Measurements from ENCODE around the gene SLC22A16.

SLC22A16 gene

GRCh38 chr6:110404607-110405006 is 71.8 kb downstream of the SLC22A16 start:
- FAIRE-seq (no peak), DNase-seq (ENCODE audit: insufficient read length, low spot score) (no peak)
- TF ChIP-seq CTCF (IDR thresholded peaks at IDR 0.05; ENCODE audit: insufficient read depth, missing control alignments): no peak

DNA sequence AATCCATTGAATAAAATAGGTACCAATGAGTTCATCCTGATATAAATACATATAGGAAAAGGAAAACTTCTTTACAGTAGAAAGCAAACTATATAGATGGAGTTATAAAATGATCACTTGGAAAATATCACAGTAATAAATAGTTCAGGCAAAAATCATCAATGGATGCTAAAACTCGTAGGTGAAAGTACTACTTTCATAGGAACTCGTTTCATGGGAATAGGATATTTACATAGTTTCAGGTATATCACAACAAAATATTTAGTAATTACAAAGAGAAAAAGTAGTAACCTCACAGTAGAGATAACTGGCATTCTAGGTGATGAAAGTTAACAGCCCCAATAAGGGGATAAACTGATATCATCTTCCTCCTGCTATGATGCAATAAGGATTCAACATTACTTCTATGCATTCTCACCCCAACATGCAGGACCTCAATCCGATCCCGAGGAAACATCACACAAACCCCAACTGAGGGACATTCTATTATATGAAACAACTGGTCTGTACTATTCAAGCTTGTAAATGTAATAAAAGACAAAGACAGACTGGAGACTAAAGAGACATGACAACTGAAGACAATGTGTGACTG is 74.7 kb downstream of the SLC22A16 start:
- DNase-seq (ENCODE audit: insufficient read length, low spot score) (no peak), FAIRE-seq (no peak)
- no peak for TF ChIP-seq CTCF (IDR thresholded peaks at IDR 0.05; ENCODE audit: insufficient read depth, missing control alignments)

GRCh38 chr6:110400208-110400607 is 76.2 kb downstream of the SLC22A16 start:
- FAIRE-seq: no peak
- no peak for DNase-seq (ENCODE audit: insufficient read length, low spot score)
- no peak for TF ChIP-seq CTCF (IDR thresholded peaks at IDR 0.05; ENCODE audit: insufficient read depth, missing control alignments)

GRCh38 chr6:110399219-110400071 is 77.0 kb downstream of the SLC22A16 start:
- no peak for FAIRE-seq
- no peak for DNase-seq (ENCODE audit: insufficient read length, low spot score)
- no peak for TF ChIP-seq CTCF (IDR thresholded peaks at IDR 0.05; ENCODE audit: insufficient read depth, missing control alignments)

DNA sequence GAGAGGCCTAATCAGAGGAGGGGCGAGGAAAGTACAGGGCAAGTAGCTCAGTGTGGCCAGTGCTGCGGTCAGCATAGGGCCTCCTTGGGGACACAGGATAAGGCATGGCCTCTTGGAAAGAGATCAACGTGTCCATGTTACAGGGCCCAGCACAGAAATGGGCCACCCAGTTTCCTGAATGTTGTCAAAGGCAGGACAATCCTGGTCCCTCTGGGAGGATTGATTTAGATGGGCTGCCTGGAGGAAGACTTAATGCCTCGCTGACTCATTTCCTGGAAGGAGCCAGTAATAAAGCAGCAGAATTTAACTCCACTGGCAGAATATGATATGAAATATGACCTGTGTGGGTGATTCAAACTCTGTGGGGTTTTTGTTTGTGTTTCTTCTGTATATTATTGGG is 77.6 kb downstream of the SLC22A16 start:
- no peak for TF ChIP-seq CTCF (IDR thresholded peaks at IDR 0.05; ENCODE audit: insufficient read depth, missing control alignments)
- FAIRE-seq: no peak
- DNase-seq (ENCODE audit: insufficient read length, low spot score): no peak

DNA sequence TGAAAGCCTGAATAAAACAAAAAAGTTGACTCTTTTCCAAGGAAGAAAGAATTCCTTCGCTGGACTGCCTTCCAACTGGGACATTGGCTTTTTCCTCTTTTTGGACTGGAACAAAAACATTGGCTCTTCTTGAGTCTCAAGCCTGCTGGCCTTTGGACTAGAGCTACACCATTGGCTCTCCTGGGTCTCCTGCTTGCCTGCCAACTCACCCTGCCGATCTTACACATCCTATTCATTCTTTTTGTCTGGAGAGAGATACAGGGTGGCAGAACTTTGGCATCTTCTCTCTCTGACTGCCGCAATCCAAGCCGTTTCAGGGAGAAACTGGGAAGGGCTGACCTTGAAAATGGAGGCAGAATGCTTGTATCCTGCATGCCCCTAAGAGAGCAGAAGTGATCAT is 81.2 kb downstream of the SLC22A16 start:
- no peak for FAIRE-seq
- TF ChIP-seq CTCF (IDR thresholded peaks at IDR 0.05; ENCODE audit: insufficient read depth, missing control alignments): no peak
- no peak for DNase-seq (ENCODE audit: insufficient read length, low spot score)

GRCh38 chr6:110394409-110394808 is 82.0 kb downstream of the SLC22A16 start:
- DNase-seq (ENCODE audit: insufficient read length, low spot score): no peak
- FAIRE-seq: no peak
- no peak for TF ChIP-seq CTCF (IDR thresholded peaks at IDR 0.05; ENCODE audit: insufficient read depth, missing control alignments)
